ENCODE measurements around the gene TTC12.

The TTC12 gene

GRCh38 chr11:113407163-113407562 lies 92.8 kb downstream of the TTC12 start:
- DNase-seq = no peak

GRCh38 chr11:113408206-113408605 lies 93.8 kb downstream of the TTC12 start:
- no peak for DNase-seq

- DNase-seq = no peak
Observed at GRCh38 chr11:113408887-113409286, 94.5 kb downstream of the TTC12 start.

- no peak for DNase-seq
Observed at GRCh38 chr11:113409526-113409925, 95.1 kb downstream of the TTC12 start.

- no peak for DNase-seq
Observed at GRCh38 chr11:113410414-113411135, 96.2 kb downstream of the TTC12 start.

GRCh38 chr11:113411536-113411935 lies 97.2 kb downstream of the TTC12 start:
- no peak for DNase-seq

GRCh38 chr11:113412675-113413074 lies 98.3 kb downstream of the TTC12 start:
- no peak for DNase-seq

- no peak for DNase-seq
Observed at GRCh38 chr11:113415343-113415742, 101.0 kb downstream of the TTC12 start.

Measured in NCI-H1417 treated with DMSO at 0.1 percent for 48 hours (cell line).